Hepatocyte (in vitro differentiated cells): ENCODE measurements around the gene GNGT1.

Experiments used
- EZH2 ChIP-seq: fragments of 200-600 bp; sonication (generic); IDR thresholded peaks from 2 replicates; pipeline ENCODE4 v1.6.1; 2016; ENCODE audit warnings: antibody characterized with exemption, mild to moderate bottlenecking, borderline replicate concordance
- TF ChIP-seq, protein P1 (sequence below): fragments of 200-600 bp; sonication (generic); IDR thresholded peaks from 2 replicates; pipeline ENCODE4 v1.5.1; 2016; ENCODE audit warnings: antibody characterized with exemption, mild to moderate bottlenecking; ENCODE audit not compliant: poor library complexity

DNA sequence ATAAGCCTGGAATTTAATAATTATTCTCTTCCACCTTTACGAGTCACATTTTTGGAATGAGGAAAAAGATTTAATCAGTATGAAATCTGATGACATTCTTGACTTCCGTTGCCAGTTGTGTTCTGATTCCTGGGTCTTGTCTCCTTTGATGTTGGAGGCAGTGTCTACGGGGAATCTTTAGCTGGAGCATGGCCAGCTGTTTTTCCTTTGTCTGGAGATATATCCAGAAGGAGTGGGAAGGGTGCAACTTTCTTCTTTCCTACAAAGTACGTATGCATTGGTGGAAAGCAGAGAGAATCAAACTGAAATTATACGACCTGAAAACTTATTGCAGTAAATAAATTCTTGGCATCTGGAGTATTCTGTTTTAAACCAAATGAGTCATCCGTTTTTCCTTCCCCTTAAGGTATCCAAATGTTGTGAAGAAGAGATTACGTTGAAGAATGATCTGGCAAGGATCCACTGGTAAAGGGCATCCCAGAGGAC, 8.3 kb downstream of the GNGT1 start:
- TF ChIP-seq, protein P1, sequence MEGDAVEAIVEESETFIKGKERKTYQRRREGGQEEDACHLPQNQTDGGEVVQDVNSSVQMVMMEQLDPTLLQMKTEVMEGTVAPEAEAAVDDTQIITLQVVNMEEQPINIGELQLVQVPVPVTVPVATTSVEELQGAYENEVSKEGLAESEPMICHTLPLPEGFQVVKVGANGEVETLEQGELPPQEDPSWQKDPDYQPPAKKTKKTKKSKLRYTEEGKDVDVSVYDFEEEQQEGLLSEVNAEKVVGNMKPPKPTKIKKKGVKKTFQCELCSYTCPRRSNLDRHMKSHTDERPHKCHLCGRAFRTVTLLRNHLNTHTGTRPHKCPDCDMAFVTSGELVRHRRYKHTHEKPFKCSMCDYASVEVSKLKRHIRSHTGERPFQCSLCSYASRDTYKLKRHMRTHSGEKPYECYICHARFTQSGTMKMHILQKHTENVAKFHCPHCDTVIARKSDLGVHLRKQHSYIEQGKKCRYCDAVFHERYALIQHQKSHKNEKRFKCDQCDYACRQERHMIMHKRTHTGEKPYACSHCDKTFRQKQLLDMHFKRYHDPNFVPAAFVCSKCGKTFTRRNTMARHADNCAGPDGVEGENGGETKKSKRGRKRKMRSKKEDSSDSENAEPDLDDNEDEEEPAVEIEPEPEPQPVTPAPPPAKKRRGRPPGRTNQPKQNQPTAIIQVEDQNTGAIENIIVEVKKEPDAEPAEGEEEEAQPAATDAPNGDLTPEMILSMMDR = no peak
- no peak for TF ChIP-seq EZH2
